ENCODE data around the gene HLA-DOB.

HLA-DOB gene

DNA sequence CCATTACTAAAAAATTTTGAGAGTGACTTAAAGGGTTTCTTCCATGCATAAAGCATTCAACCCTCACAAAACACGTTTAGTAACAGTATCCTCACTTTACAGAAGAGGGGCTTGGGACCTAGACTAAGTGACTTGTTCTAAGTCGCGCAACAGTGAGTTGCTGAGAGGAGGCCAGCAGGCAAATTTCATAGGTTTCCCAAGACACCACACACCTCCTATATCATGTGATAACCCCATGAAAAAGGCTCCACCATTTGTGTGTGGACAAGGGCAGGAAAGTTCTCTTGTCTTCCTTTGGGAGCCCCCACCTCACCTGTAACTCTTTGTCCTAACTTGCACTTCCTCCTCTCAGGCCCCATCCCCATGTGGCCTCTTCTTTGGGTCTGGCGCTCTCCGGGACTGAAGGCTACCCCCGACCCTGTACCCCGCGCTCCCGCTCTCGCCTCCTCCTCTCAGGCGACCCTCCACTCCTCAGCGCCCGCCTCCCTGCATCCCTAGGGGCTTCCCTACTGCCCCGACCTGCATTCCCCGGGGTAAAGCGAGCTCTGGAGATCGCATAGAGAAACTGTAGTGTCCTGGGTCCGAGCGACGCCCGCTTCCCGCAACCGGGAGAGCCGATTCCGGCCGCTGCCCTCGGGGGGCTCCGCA lies 26.7 kb upstream of the HLA-DOB start:
- DNase-seq: no peak

DNA sequence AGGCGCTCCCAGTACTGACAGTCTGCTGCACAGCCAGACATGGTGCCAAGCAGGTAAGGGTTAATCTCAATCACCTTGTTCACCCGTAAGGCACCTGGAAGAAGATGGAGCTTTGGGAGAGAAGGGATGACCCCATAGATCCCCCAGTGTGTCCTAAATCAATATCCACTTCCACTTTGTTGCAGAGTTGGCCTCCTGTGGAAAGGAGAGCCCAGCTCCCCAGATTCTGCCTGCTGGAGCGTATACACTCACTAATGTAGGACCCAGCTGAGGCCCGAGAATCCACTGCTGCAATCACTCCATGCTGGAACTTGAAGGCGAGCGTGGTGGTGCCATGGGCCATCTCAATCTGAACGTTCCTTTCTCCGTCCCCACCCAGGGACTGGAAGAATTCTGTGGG lies 25.9 kb upstream of the HLA-DOB start:
- no peak for DNase-seq

DNA sequence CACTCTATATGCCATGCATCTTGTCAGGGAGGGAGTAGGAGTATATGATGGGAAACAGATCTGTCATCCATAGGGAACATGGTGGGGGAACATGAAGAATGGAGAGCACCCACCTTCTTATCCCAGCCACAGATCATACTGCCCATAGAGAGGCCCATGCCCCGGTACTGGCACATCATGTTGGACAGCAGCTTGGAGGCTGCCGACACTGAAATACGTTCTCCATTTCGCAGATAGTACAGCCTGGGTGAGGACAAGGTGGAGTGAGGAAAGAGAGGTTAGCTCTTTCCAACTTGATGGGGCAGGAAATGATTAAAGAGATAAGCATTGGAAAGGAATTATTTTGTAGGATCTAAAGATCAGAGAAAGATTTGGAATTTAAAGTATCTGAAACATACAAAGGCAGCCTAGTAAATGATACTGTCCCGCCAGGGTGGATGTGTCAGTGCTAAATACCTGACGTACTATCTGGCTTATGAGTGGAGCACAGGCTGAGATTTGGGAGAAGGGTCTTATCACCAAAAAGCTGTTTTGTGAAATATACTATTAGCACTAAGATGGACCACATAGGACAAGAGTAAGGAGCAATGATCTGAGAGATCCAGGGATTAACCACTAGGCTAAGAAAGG lies 25.3 kb upstream of the HLA-DOB start:
- DNase-seq: no peak

DNA sequence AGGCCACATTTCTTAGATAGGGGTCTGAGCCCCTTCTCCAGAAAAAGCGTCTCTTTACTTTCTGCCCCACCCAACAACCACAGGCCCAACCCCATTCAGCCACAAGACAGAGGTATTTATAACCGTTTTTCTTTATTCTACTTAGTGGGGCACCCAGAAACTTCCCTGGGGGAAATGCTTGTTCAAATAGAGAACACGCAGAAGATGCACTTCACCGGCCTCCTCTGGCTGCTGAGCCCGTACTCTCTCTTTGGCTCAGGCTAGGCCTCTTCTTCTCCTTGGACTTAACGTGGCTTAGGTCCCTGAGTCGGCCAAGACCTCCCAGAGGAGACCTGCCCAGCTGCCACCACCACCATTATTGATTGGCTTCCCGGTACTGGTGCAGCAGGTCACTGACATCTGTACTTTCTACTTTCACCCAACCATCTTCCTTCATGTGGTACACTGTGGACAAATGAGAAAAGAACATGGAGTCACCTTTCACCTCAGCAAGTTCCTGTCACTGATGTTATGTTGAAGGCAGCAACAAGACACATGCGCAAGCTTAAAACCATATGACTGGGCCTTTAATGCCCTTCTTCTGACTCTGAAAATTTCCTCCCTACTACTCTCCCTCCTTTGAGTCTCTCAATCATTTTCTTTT lies 23.9 kb upstream of the HLA-DOB start:
- DNase-seq: no peak

DNA sequence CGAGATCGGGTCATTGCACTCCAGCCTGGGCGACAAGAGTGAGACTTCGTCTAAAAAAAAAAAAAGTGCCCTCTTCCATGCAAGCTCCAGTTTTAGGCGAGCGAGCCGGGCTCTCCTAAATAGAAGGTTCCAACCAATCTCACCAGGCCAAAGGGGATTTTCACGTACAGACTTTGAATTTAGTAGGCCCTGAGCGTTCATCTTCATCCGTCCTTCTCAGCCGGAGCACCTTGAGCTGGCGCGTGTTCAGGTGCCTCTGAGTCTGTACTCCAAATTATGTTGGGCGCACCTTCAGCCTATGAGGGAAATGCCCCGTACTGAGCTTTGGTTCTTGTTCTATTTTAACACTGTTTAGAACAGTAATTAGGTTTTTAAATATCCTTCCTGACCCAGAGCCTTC lies 22.6 kb upstream of the HLA-DOB start:
- no peak for DNase-seq

DNA sequence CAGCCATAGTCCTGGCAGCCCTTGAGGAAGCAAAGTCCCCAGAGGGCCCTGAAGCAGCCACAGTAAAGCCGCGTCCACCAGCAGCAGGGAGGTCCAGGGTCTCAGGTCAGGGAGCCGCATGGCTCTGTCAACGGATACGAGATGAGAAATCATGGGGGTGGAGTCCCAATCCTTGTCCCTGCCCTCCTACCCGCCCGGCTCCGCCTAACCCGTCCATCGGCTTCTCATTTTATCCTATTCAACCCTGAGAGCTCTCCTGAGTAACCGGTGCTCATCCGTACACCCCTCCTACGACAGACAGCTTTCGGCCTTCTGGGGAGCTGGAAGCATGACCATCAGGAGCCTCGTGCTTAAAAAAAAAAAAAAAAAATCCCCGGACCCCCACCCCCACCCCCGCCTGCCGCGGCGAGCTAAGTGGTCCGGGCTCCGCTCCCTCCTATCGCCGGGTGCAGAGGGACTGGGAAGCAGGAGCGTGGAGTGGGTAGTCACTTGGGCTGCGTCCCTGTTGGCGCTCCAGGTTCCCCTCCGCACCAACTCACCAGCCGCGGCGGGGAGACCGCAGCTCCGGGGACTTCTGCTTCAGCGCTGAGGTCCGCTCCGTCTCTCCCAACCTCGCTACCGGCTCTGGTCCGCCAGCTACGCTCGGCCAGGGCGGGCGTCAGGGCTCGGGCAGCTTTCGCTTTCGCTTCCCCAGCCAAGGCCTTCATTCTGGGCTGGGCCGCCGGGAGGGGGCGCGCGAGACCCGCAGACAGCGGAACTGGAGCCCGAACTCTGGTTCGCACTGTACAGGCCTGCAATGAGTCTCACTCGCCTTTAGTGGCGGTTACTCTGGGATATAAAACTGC lies 21.5 kb upstream of the HLA-DOB start, which contains the start of gene TAP2:
Gene TAP2 (minus strand): TSS at position 626 of the 845 bp plus-strand sequence. CDS start 506 bp downstream, at position 120.
- DNase-seq: peak; percentile 89

DNA sequence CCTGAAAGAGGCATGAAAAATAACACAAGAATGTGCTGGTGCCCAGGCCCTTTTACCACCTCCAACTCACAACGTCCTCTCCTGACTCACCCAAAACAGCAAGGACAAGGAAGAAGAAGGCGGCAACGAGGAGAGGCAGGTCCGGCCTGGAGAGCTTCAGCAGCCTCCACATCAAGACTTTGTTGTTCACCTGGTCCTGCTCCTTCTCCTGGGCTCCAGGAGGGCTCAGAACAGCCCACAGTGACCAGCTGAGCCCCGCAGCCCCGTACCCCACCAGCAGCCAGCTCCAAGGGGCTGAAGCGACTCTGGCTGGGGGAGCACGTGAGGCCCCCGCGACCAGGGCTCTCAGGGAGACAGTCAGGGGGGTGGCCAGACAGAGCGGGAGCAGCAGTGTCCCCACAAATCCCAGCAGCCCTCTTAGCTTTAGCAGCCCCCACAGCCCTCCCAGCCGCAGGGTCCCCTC lies 20.9 kb upstream of the HLA-DOB start:
- no peak for DNase-seq

DNA sequence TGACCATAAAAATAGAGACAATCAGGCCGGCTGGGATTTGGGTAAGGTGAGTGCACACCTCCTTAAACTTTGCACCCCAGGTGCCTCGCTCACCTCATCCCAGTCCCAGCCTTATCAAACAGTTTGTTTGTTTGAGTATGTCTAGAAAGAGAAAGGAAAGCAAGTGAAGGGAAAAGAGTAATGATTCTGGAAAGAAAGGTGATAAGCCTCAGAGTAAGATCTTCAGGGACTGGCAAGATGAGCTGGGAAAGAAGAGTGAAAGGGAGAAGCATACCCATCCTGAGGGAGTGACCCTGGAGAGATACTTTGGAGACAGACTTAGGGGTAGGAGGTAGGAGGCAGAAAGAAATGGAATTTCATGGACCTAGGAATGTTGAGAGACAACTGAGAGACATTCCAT lies 20.1 kb upstream of the HLA-DOB start:
- DNase-seq: no peak

DNA sequence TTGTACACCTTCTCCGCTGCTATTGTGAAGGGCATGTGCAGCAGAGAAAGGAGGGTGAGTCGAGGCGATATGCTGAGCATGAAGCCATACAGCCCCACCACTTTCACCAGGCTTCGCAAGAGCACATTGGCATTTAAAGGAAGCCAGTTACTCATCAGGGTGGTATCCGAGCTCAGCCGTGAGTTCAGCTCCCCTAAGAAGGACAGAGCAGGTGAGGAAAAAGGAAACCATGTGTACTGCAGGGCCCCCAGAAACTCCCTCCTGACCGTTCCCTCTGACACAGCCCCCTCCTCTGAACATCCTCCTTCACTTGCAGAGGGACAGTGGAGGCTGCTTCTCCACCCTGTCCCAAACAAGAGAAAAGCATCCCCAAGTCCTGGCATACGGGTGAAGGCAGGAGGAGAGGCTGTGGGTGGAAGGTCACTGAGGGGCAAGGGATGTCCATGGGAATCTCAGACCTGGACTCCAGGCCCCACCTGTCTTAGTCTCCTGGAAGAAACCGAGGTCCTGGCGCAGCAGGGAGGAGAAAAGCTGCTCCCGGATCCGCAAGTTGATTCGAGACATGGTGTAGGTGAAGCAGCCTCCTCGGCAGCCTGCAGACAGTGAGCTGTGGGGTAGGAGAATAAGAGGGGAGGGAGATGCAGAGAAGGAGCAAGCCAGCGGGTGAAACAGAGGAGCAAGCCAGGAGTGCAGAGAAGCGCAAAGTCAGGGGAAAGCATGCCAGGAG lies 18.5 kb upstream of the HLA-DOB start:
- DNase-seq: no peak

DNA sequence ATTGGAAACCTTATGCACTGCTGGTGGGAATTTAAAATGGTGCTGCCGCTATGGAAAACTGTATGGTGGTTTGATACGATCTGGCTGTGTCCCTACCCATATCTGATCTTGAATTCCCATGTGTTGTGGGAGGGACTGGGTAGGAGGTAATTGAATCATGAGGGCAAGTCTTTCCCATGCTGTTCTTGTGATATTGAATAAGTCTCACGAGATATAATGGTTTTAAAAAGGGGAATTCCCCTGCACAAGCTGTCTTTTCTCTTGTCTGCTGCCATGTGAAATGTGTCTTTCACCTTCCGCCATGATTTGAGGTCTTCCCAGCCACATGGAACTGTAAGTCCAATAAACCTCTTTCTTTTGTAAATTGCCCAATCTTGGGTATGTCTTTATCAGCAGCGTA lies 16.9 kb upstream of the HLA-DOB start:
- no peak for DNase-seq

DNA sequence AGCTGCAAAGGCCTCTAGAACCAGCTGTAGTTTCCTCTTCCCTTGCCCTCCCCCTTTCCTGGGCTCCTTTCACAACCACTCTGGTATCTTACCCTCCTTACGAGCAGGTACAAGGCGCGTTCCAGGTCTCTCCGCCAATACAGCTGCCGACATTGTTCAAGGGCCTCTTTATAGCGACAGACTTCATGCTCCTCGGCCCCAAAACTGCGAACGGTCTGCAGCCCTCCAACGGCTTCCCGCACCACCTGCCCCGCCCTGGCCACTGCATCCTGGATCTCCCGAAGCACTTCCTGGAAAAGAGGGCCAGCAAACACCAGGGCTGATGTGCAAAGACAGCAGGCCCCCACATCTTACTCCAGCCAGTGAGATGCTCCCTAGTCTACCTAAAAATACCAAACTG lies 15.7 kb upstream of the HLA-DOB start:
- no peak for DNase-seq

DNA sequence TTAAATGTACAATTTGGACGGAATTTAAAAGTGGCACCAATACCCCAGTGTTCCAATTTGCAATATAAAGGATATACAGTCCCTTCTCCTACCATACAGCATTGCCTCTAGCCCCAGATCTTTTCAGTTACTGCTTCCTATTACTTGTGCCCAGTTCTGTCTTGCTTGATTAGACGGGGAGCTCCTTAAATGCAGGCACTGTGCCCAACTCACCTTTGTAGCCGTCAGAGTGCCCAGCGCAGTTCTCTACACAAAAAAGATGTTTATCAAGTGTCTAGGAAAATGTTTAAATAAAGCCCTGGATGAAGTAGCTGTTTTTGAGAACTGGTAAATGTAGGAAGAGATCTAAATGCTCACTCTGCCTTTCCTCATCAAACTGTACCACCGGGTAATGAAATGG lies 14.1 kb upstream of the HLA-DOB start:
- DNase-seq: no peak

DNA sequence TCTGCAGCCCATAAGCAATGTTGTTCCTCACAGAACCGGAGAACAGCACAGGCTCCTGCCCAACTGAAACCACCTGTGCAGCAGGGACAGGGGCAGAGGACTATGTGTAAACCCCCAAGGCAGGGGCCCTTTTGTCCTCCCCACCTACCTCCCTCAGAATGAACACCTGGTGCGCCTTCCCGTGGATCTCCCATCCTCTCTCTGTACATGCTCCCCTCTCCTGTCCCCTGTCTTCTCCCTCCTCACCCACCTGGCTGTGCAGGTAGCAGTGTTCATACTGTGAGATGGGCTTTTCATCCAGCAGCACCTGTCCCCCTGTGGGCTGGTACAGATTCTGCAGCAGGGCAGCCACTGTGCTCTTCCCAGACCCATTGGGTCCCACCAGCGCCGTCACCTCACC lies 13.2 kb upstream of the HLA-DOB start:
- DNase-seq: no peak

DNA sequence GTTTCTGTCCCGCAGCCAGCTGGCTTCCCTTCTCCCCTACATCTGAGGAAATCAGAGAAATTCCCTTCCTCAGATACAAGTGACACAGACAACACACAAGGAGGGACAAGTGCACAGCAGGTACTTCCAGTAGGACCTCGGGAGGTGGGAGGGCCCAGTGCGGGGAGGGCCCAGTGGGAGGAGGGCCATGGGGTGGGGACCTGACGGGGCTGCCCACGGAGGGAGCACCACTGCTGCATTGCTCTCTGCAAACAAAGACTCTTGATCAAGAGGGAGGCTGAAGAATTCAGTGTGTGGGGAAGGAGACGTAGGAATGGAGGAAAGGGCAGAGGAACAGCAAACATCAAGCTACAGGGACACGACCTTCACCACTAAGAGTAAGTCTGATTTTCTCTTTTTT lies 12.7 kb upstream of the HLA-DOB start:
- no peak for DNase-seq

DNA sequence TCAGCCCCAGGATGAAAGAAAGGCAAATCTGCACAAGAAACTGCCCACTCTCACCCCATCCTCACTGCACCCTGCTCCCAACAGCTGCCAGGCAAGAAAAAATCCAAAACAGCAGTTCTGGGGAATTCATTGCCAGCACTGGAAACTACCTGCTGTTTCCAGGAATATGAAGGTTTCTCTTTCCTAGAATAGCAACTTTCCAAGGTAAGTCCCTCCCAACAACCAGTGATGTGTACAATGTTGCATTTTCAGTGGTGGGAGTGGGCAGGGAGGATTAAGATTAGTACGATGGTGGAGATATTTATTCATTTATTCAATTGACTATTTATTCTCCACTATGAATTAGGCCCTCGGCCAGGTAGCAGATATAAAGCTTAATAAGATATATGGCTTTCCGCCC lies 10.2 kb upstream of the HLA-DOB start:
- no peak for DNase-seq

DNA sequence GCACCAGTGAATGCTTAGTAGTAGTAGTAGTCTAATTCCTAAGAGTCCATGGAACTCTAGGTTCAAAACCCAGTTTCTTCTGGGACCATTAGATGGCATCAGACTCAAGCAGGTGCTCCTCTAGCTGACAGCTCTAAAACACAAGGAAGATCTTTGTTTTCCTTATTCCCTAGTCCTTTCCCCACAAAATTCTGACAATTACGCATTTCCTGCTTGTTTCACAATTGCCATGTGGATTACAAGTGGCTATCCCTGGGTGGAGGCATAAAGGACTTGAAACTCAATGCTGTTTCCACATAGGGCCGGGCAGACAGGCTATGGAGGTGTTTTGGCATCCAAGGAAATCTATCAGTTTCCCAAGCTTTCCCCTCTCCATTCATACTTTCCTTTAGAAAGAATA lies 9.2 kb upstream of the HLA-DOB start:
- DNase-seq: peak; percentile 39

DNA sequence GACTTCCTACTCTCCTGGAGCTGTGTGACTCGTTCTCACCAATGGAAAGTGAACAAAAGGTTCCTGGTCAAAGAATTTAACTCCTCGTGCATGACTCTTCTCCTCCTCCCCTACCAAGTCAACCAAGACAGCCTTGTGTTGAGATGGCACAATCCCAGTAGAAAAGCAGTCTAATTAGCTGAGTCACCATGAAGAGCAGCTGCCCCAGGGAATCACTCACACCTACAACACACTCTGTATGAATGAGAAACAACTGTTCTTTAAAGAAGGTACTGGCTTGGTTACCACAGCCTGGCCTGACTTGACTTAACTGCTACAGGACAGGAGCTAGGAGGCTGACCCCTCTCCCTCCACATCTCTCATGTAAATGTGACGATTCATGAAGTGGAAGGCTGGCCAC lies 2.9 kb upstream of the HLA-DOB start:
- DNase-seq: peak; percentile 75

DNA sequence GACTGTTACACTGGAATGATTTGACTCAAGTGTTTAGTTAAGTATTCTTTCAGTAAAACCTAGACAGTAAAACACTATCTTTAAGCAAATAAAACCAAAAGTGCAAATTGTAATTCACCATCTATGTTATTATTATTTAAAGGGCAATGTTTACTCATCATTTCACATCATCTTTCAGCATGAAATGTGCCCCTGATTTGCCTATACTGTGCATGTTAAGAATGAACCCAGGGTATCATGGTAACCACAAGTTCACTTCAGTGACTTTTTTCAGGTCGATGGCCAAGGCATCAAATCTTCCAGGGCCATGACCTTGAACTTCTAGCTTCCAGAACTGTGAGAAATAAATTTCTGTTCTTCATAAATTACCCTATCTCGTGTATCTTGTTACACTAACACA lies 2.1 kb upstream of the HLA-DOB start:
- no peak for DNase-seq

DNA sequence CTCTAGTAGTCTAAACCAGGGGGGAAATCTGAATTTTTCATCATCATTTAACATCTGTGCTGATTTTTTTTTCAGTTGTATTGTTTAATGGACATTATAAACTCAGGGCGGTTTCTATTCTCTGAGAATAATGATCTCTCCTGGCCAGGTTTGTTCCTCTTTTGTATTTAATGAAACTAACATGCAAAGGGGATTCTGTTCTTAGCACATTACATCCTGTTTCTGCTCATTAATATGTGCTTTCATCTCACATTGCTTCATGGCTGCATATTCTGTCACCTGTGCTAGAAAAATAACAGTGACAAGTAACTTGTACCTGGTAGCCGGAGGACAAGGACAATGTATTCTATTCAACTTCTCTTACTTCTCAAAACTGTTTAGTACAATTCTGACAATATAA lies 806 bp downstream of the HLA-DOB start:
- no peak for DNase-seq

DNA sequence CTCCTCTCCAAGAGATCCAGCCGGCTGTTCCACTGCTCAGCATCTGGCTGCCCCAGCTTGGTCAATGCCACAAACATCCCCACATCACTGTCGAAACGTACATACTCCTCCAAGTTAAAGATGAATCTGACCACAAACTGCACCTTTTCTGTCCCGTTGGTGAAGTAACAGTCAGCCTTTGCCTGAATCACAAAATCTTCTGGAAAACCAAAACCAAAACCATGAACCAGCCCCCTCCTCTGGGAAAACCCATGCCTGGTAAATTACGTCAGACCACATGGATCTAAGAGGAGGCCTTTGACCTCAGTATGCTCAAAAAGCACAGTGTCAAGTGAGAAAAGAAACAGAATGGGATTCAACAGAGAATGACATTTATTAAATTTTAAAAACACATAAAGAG lies 1.7 kb downstream of the HLA-DOB start:
- DNase-seq: peak; percentile 79

DNA sequence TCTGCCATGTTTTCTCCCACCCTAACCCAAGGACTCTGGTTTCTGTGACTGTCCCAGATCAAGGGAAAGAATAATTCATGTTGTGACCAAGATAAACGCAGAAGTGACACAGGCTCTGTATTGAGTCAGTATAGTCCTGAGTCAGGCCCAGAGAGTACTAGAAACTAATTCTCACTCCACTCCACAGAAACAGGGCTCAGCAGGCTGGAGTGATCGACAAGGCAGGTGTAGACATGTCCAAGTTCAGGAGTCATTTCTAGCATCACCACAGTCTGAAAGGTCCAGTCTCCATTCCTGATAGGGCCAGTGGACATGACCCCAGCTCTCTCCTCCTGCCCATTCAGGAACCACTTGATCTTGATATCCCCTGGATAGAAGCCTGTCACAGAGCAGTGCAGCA lies 2.7 kb downstream of the HLA-DOB start:
- DNase-seq: no peak

DNA sequence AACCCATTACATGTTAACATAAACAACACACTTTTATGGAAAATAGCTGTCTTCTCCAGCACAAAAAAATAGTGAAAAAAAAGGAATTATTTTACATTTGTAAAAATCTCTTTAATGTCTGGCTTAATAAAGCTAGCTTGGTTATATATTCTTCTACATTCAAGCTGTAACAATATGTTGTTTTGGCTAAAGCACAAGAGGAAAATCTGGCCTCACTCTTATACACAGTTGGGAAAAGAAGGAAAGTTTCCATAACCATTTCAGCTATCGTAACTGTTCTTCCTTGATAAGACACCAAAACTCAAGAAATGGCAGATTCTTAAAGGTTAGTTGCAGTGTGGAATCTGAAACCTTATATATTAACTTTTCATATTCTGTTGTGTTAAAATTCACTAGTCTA lies 7.6 kb downstream of the HLA-DOB start:
- no peak for DNase-seq

Data from fibroblast of upper back skin (primary cell).